Osteoblast (primary cell): ENCODE data around the gene CARMIL1. TPM values are rescaled to one million over a fixed set of nuclear protein-coding genes. Genes with fewer than 3 reads are reported as not detected.

Source experiments
- DNase-seq: peaks from one replicate; pipeline ENCODE4 v3.0.0; 2011; ENCODE audit warnings: low spot score, mixed read lengths; ENCODE audit not compliant: insufficient read length; ENCODE audit errors: missing footprints
- H2AFZ ChIP-seq: 2 replicates; pipeline ENCODE4 v1.6.0; 2011; ENCODE audit warnings: mild to moderate bottlenecking, low read length
- H3K27ac ChIP-seq: 2 replicates; pipeline ENCODE4 v1.5.1; 2011; ENCODE audit warnings: mild to moderate bottlenecking, low read depth, low read length, moderate library complexity
- H3K27me3 ChIP-seq: 2 replicates; pipeline ENCODE4 v1.6.0; 2012; ENCODE audit warnings: mild to moderate bottlenecking, control low read depth, inconsistent platforms, low read length, moderate library complexity; ENCODE audit not compliant: insufficient read depth
- H3K36me3 ChIP-seq: 2 replicates; pipeline ENCODE4 v1.5.1; 2011; ENCODE audit warnings: mild to moderate bottlenecking, low read length, control low read depth, moderate library complexity; ENCODE audit not compliant: insufficient read depth
- H3K4me1 ChIP-seq: 2 replicates; pipeline ENCODE4 v1.5.1; 2011; ENCODE audit warnings: mild to moderate bottlenecking, low read length, control low read depth, moderate library complexity; ENCODE audit not compliant: insufficient read depth
- H3K4me2 ChIP-seq: 2 replicates; pipeline ENCODE4 v1.6.0; 2011; ENCODE audit warnings: mild to moderate bottlenecking, low read length; ENCODE audit not compliant: insufficient read depth
- H3K4me3 ChIP-seq: fragments of 200-600 bp; sonication (generic); 3 replicates; pipeline ENCODE4 v1.5.1; 2012; ENCODE audit warnings: mild to moderate bottlenecking, low read length, inconsistent platforms; ENCODE audit not compliant: insufficient read depth
- H3K79me2 ChIP-seq: 2 replicates; pipeline ENCODE4 v1.6.0; 2012; ENCODE audit warnings: mild to moderate bottlenecking, low read length, control low read depth, inconsistent platforms; ENCODE audit not compliant: insufficient read depth
- H3K9me3 ChIP-seq: 2 replicates; pipeline ENCODE4 v1.5.1; 2011; ENCODE audit warnings: low read depth, low read length, control low read depth
- H4K20me1 ChIP-seq: 2 replicates; pipeline ENCODE4 v1.6.0; 2012; ENCODE audit warnings: mild to moderate bottlenecking, low read length, control low read depth; ENCODE audit not compliant: insufficient read depth
- CTCF ChIP-seq: IDR thresholded peaks from 2 replicates; pipeline ENCODE4 v1.5.1; 2011; ENCODE audit warnings: mild to moderate bottlenecking, low read depth, low read length, moderate library complexity; ENCODE audit errors: extremely low read depth
- small RNA-seq: library from RNA; depleted of rRNA; stranded (forward); fragments of <200 nt; gene quantifications from one replicate; pipeline ENCODE3, GENCODE V24; 2012
- total RNA-seq: library from RNA; depleted of rRNA; stranded (reverse); fragments of >200 nt; gene quantifications from 2 replicates; pipeline ENCODE4 v1.2.3, GENCODE V29; 2012

The CARMIL1 gene
- total RNA-seq, 1 donor = 25.7 TPM

- no peaks in the 10 kb centered on the region for H3K9me3 ChIP-seq
- H3K79me2 ChIP-seq = no peaks in the 10 kb centered on the region
- no peak for TF ChIP-seq CTCF
- H3K36me3 ChIP-seq = no peaks in the 10 kb centered on the region
- H3K4me2 ChIP-seq = no peak overlapping the region
- peak; percentile 65 for DNase-seq
- H3K27ac ChIP-seq = no peak overlapping the region
- no peaks in the 10 kb centered on the region for H3K27me3 ChIP-seq
- no peak overlapping the region for H2AFZ ChIP-seq
- H3K4me3 ChIP-seq = no peak overlapping the region
- no peaks in the 10 kb centered on the region for H3K4me1 ChIP-seq
- H4K20me1 ChIP-seq = no peaks in the 10 kb centered on the region
Measured at GRCh38 chr6:25660512-25660911, 381.3 kb downstream of the CARMIL1 start.

- Histone ChIP-seq H3K79me2 (no peaks in the 10 kb centered on the region), H3K4me3 (no peak overlapping the region), H2AFZ (no peak overlapping the region), H3K36me3 (no peaks in the 10 kb centered on the region), H4K20me1 (no peaks in the 10 kb centered on the region), H3K4me2 (no peak overlapping the region), H3K27ac (no peak overlapping the region), H3K4me1 (no peaks in the 10 kb centered on the region), H3K9me3 (no peaks in the 10 kb centered on the region), H3K27me3 (no peaks in the 10 kb centered on the region)
- no peak for TF ChIP-seq CTCF
- no peak for DNase-seq
Measured at GRCh38 chr6:25661129-25661779, 382.1 kb downstream of the CARMIL1 start.

GRCh38 chr6:25665455-25665854 is 386.3 kb downstream of the CARMIL1 start:
- DNase-seq = no peak
- no peak for TF ChIP-seq CTCF

GRCh38 chr6:25669413-25669812 is 390.2 kb downstream of the CARMIL1 start:
- H3K4me2 ChIP-seq = no peak overlapping the region
- no peaks in the 10 kb centered on the region for H4K20me1 ChIP-seq
- no peak for TF ChIP-seq CTCF
- H3K27ac ChIP-seq = no peak overlapping the region
- no peaks in the 10 kb centered on the region for H3K36me3 ChIP-seq
- no peak overlapping the region for H3K4me3 ChIP-seq
- DNase-seq = no peak
- H3K4me1 ChIP-seq = no peaks in the 10 kb centered on the region
- no peak overlapping the region for H2AFZ ChIP-seq
- H3K9me3 ChIP-seq = no peaks in the 10 kb centered on the region
- no peaks in the 10 kb centered on the region for H3K79me2 ChIP-seq
- H3K27me3 ChIP-seq = no peaks in the 10 kb centered on the region

More at GRCh38 chr6:25665455-25665854, 386.3 kb downstream of the CARMIL1 start:
- H3K27me3 ChIP-seq = no peaks in the 10 kb centered on the region
- no peaks in the 10 kb centered on the region for H3K9me3 ChIP-seq
- no peak overlapping the region for H3K4me3 ChIP-seq
- no peaks in the 10 kb centered on the region for H3K36me3 ChIP-seq
- no peaks in the 10 kb centered on the region for H4K20me1 ChIP-seq
- no peak overlapping the region for H3K27ac ChIP-seq
- H3K79me2 ChIP-seq = no peaks in the 10 kb centered on the region
- no peak overlapping the region for H2AFZ ChIP-seq
- no peaks in the 10 kb centered on the region for H3K4me1 ChIP-seq
- H3K4me2 ChIP-seq = no peak overlapping the region

Small RNAs within 50 kb of the gene (small RNA-seq; reads per million reads assigned to genes)
- gene RF00019 (not detected), gene RNU6-987P (not detected)
